Measurements from ENCODE around the gene GNAO1.

Gene GNAO1

GRCh38 chr16:56405977-56406672 lies 214.8 kb downstream of the GNAO1 start:
- TF ChIP-seq CTCF (IDR thresholded peaks at IDR 0.05; ENCODE audit: extremely low read depth, missing control alignments), result no peak
- no peak for DNase-seq (ENCODE audit: low spot score)
